Colonic mucosa (tissue), 4 donors: ENCODE data around the gene KRTAP9-3. TPM values are rescaled to one million over a fixed set of nuclear protein-coding genes. Genes with fewer than 3 reads are reported as not detected.
"Not testable (repeated sequence)": the region's sequence is repeated elsewhere in the genome, so short reads cannot be mapped to it uniquely, and the experiment has no call there.

Source experiments
- DNase-seq: peaks from one replicate; pipeline ENCODE4 v3.0.0-alpha.2; 2020
- H3K27ac ChIP-seq: fragments of 200-600 bp; one replicate; pipeline ENCODE4 v1.8.0; 2021
- H3K27me3 ChIP-seq: fragments of 200-600 bp; one replicate; pipeline ENCODE4 v1.8.0; 2021
- H3K36me3 ChIP-seq: fragments of 200-600 bp; one replicate; pipeline ENCODE4 v1.8.0; 2021
- H3K4me1 ChIP-seq: fragments of 200-600 bp; one replicate; pipeline ENCODE4 v1.8.0; 2021; ENCODE audit warnings: mild to moderate bottlenecking
- H3K4me3 ChIP-seq: fragments of 200-600 bp; one replicate; pipeline ENCODE4 v1.8.0; 2021
- H3K9ac ChIP-seq, 2 donors: one replicate each; pipeline ENCODE4 v1.7.0; 2013; ENCODE audit warnings: control low read depth in 2 of 2, low read depth in 2 of 2, low read length in 2 of 2
- H3K9me3 ChIP-seq: fragments of 200-600 bp; one replicate; pipeline ENCODE4 v1.8.0; 2021
- CTCF ChIP-seq: fragments of 200-600 bp; IDR thresholded peaks from one replicate; pipeline ENCODE4 v1.8.0; 2022; ENCODE audit warnings: antibody characterized with exemption, mild to moderate bottlenecking
- intact Hi-C: fragments of 100-400 bp; cut with DNase I; formaldehyde crosslinking; loops from one replicate; pipeline ENCODE4 v1.14.1; 2022
- total RNA-seq, 2 donors: library from RNA; stranded (reverse); fragmentation: NEBNext Ultra II Directional in 1 of 2; extraction: Animal tissue kit (Norgen Biotek cat#: 25700) in 1 of 2; gene quantifications; one replicate each; pipeline ENCODE4 v1.2.1, GENCODE V29; 2021
- donor health status: healthy.
- donor health status: DM: no; HTN: no; CAD: no.
- donor health status: DM: no; HTN: no; CAD: no.

The KRTAP9-3 gene, protein sequence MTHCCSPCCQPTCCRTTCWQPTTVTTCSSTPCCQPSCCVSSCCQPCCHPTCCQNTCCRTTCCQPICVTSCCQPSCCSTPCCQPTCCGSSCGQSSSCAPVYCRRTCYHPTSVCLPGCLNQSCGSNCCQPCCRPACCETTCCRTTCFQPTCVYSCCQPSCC
- not detected for total RNA-seq

DNA sequence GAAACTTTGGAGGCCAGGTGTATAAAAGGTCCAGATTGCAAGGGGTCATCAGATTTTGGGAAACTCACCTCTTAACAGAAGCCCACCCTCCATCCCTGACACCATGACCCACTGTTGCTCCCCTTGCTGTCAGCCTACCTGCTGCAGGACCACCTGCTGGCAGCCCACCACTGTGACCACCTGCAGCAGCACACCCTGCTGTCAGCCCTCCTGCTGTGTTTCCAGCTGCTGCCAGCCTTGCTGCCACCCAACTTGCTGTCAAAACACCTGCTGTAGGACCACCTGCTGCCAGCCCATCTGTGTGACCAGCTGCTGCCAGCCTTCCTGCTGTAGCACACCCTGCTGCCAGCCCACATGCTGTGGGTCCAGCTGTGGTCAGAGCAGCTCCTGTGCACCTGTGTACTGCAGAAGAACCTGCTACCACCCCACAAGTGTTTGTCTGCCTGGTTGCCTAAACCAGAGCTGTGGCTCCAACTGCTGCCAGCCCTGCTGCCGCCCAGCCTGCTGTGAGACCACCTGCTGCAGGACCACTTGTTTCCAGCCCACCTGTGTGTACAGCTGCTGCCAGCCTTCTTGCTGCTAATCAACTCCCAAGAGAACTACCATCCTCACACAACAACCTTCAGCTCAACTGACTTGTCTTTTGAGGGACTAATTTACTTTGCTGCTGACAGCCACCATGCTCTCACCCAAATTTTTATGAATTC is at the start of gene KRTAP9-3:
Gene KRTAP9-3, plus strand, starts transcription at position 51 of the 707 bp plus-strand sequence. Its CDS starts 53 bp downstream, at position 104.
- DNase-seq, H3K36me3 ChIP-seq, H3K4me3 ChIP-seq, H3K4me1 ChIP-seq, intact Hi-C loops, H3K27ac ChIP-seq, H3K9me3 ChIP-seq, H3K27me3 ChIP-seq, H3K9ac ChIP-seq: not testable (repeated sequence)

DNA sequence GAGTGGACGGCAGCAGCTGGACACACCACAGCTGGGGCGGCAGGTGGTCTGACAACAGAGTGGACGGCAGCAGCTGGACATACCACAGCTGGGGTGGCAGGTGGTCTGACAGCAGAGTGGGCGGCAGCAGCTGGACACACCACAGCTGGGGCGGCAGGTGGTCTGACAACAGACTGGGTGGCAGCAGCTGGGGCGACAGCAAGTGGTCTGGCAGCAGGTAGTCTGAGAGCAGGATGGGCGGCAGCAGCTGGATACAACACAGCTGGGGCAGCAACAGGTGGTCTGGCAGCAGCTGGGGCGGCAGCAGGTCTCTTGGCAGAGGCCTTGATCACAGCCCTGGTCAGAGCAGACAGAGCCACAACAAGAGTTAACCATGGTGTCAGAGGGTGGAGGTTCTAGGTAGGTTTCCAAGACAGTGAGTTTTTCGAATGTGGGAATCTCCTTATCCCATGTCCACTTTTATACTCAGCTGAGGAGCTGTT is 47.7 kb upstream of the KRTAP9-3 start, which contains the start of gene KRTAP4-1:
Gene KRTAP4-1, minus strand, starts transcription at position 432 of the 482 bp plus-strand sequence. Its CDS starts 57 bp downstream, at position 375.
- Histone ChIP-seq H3K9me3 (no peaks in the 10 kb centered on the region), H3K9ac (no peak within 1 kb of the TSS), H3K27ac (no peak within 1 kb of the TSS), H3K4me1 (no peaks in the 10 kb centered on the region), H3K27me3 (no peaks in the 10 kb centered on the region), H3K4me3 (no peak within 1 kb of the TSS), H3K36me3 (no peaks in the 10 kb centered on the region)
- no peak for TF ChIP-seq CTCF
- DNase-seq, result no peak
- intact Hi-C loops, result no loop called here

DNA sequence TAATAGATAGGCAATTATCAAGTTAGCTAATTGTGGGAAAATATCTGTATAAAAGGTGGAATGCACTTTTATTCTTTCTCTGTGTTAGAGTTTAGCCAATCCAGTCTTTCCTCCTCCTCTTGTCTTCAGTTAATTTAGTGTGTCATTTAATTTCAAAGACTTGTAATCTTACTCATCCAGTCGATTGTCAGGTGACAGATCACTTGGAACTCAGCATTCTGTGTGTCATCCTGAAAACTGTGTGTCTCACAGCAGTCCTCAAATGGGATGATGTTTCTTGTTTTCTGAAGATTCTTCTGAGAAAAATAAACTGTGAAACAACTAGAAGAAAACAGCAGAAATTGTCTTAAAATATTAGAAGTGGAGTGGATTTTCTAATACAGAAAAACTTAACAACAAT is 47.2 kb upstream of the KRTAP9-3 start:
- no peaks in the 10 kb centered on the region for H3K9me3 ChIP-seq
- H3K4me1 ChIP-seq, result no peaks in the 10 kb centered on the region
- no peaks in the 10 kb centered on the region for H3K36me3 ChIP-seq
- H3K9ac ChIP-seq, result no peak overlapping the region
- H3K27me3 ChIP-seq, result no peaks in the 10 kb centered on the region
- no peak for DNase-seq
- no peak overlapping the region for H3K4me3 ChIP-seq
- TF ChIP-seq CTCF, result no peak
- intact Hi-C loops, result no loop called here
- no peak overlapping the region for H3K27ac ChIP-seq

GRCh38 chr17:41186872-41187271 is 45.4 kb upstream of the KRTAP9-3 start:
- no peaks in the 10 kb centered on the region for H3K9me3 ChIP-seq
- intact Hi-C loops, result no loop called here
- TF ChIP-seq CTCF, result no peak
- no peak for DNase-seq
- no peaks in the 10 kb centered on the region for H3K27me3 ChIP-seq
- H3K4me1 ChIP-seq, result no peaks in the 10 kb centered on the region
- no peaks in the 10 kb centered on the region for H3K36me3 ChIP-seq
- H3K4me3 ChIP-seq, result no peak overlapping the region
- H3K27ac ChIP-seq, result no peak overlapping the region
- no peak overlapping the region for H3K9ac ChIP-seq

GRCh38 chr17:41189837-41190318 is 42.4 kb upstream of the KRTAP9-3 start, which contains the start of gene KRTAP9-1:
TSS of gene KRTAP9-1 (plus strand) at chr17:41189887. CDS start at chr17:41189887, 0 bp downstream.
- H3K27me3 ChIP-seq, H3K9ac ChIP-seq, DNase-seq, H3K4me1 ChIP-seq, H3K27ac ChIP-seq, H3K9me3 ChIP-seq, intact Hi-C loops, H3K4me3 ChIP-seq, H3K36me3 ChIP-seq: not testable (repeated sequence)

GRCh38 chr17:41190328-41190727 is 41.9 kb upstream of the KRTAP9-3 start:
- Histone ChIP-seq H3K36me3 (no peaks in the 10 kb centered on the region), H3K4me3 (no peak overlapping the region), H3K27me3 (no peaks in the 10 kb centered on the region), H3K9me3 (no peaks in the 10 kb centered on the region), H3K27ac (no peak overlapping the region), H3K4me1 (no peaks in the 10 kb centered on the region), H3K9ac (no peak overlapping the region)
- DNase-seq, result no peak
- intact Hi-C loops, result no loop called here
- TF ChIP-seq CTCF, result no peak
